ENCODE results near the gene KIAA0930.

GRCh38 chr22:45172881-45173585, 67.7 kb downstream of the KIAA0930 start:
- TF ChIP-seq EP300 (IDR thresholded peaks at IDR 0.05) (no peak), CTCF (IDR thresholded peaks at IDR 0.05) (no peak), POLR2A (IDR thresholded peaks at IDR 0.05) (no peak), POLR2AphosphoS5 (IDR thresholded peaks at IDR 0.05) (no peak)
